ENCODE measurements around the gene MCTP1.

MCTP1 gene

GRCh38 chr5:95105638-95106037 lies 179.3 kb downstream of the MCTP1 start:
- TF ChIP-seq CTCF (IDR thresholded peaks at IDR 0.05; ENCODE audit: low read depth, low read length): no peak
- DNase-seq (ENCODE audit: extremely low read depth, low read depth): no peak

GRCh38 chr5:95102687-95103086 lies 182.2 kb downstream of the MCTP1 start:
- TF ChIP-seq CTCF (IDR thresholded peaks at IDR 0.05; ENCODE audit: low read depth, low read length): no peak
- DNase-seq (ENCODE audit: extremely low read depth, low read depth): no peak

- TF ChIP-seq CTCF (IDR thresholded peaks at IDR 0.05; ENCODE audit: low read depth, low read length): no peak
- DNase-seq (ENCODE audit: extremely low read depth, low read depth): no peak
These were observed 182.8 kb downstream of the MCTP1 start for GRCh38 chr5:95102080-95102479.

GRCh38 chr5:95100551-95100950 lies 184.3 kb downstream of the MCTP1 start:
- no peak for DNase-seq (ENCODE audit: extremely low read depth, low read depth)
- TF ChIP-seq CTCF (IDR thresholded peaks at IDR 0.05; ENCODE audit: low read depth, low read length): no peak

- no peak for DNase-seq (ENCODE audit: extremely low read depth, low read depth)
- TF ChIP-seq CTCF (IDR thresholded peaks at IDR 0.05; ENCODE audit: low read depth, low read length): no peak
These were observed 186.9 kb downstream of the MCTP1 start for GRCh38 chr5:95098012-95098411.

GRCh38 chr5:95093211-95093610 lies 191.7 kb downstream of the MCTP1 start:
- DNase-seq (ENCODE audit: extremely low read depth, low read depth): no peak
- no peak for TF ChIP-seq CTCF (IDR thresholded peaks at IDR 0.05; ENCODE audit: low read depth, low read length)

GRCh38 chr5:95090774-95091173 lies 194.1 kb downstream of the MCTP1 start:
- no peak for TF ChIP-seq CTCF (IDR thresholded peaks at IDR 0.05; ENCODE audit: low read depth, low read length)
- DNase-seq (ENCODE audit: extremely low read depth, low read depth): no peak
